ENCODE results near the gene GABRG1. TPM values are rescaled to one million over a fixed set of nuclear protein-coding genes. Genes with fewer than 3 reads are reported as not detected.

Gene GABRG1
- total RNA-seq, 1 donor from 2014 or later, result not detected

- Histone ChIP-seq H3K36me3 (ENCODE audit: insufficient read depth, low read length) (no peaks in the 10 kb centered on the region), H4K20me1 (ENCODE audit: insufficient read depth, low read length) (no peaks in the 10 kb centered on the region), H3K79me2 (ENCODE audit: insufficient read depth, low read length) (no peaks in the 10 kb centered on the region), H3K4me2 (ENCODE audit: low read length) (no peak overlapping the region), H3K4me3 (ENCODE audit: insufficient read depth, low read depth, low read length) (no peak overlapping the region), H2AFZ (ENCODE audit: low read depth, low read length) (no peak overlapping the region), H3K9ac (ENCODE audit: low read length) (no peak overlapping the region), H3K27ac (ENCODE audit: low read depth, low read length) (no peak overlapping the region), H3K27me3 (ENCODE audit: insufficient read depth, low read length) (no peaks in the 10 kb centered on the region), H3K9me3 (ENCODE audit: insufficient read depth, low read depth, low read length) (no peaks in the 10 kb centered on the region), H3K4me1 (ENCODE audit: insufficient read depth, low read length) (no peaks in the 10 kb centered on the region)
- Mint-ChIP-seq H3K4me1 (ENCODE audit: low read depth, unreplicated experiment) (no peaks in the 10 kb centered on the region), H3K9me3 (ENCODE audit: unreplicated experiment) (peaks cover 2% of the 10 kb centered on the region), H3K27ac (ENCODE audit: unreplicated experiment) (no peak overlapping the region), H3K4me3 (ENCODE audit: unreplicated experiment) (no peak overlapping the region), H3K27me3 (ENCODE audit: low read depth, unreplicated experiment) (no peaks in the 10 kb centered on the region), H3K36me3 (ENCODE audit: low read depth, unreplicated experiment) (no peaks in the 10 kb centered on the region)
- no peak for DNase-seq (ENCODE audit: low read depth)
- no peak for TF ChIP-seq EZH2 (IDR thresholded peaks at IDR 0.05; ENCODE audit: insufficient read depth, low read length)
- TF ChIP-seq, protein P1, sequence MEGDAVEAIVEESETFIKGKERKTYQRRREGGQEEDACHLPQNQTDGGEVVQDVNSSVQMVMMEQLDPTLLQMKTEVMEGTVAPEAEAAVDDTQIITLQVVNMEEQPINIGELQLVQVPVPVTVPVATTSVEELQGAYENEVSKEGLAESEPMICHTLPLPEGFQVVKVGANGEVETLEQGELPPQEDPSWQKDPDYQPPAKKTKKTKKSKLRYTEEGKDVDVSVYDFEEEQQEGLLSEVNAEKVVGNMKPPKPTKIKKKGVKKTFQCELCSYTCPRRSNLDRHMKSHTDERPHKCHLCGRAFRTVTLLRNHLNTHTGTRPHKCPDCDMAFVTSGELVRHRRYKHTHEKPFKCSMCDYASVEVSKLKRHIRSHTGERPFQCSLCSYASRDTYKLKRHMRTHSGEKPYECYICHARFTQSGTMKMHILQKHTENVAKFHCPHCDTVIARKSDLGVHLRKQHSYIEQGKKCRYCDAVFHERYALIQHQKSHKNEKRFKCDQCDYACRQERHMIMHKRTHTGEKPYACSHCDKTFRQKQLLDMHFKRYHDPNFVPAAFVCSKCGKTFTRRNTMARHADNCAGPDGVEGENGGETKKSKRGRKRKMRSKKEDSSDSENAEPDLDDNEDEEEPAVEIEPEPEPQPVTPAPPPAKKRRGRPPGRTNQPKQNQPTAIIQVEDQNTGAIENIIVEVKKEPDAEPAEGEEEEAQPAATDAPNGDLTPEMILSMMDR (IDR thresholded peaks at IDR 0.05; ENCODE audit: insufficient read depth, low read depth, low read length), result no peak
- no peak for FAIRE-seq
Measured at GRCh38 chr4:46131498-46132057, 7.7 kb upstream of the GABRG1 start.

GRCh38 chr4:46124773-46125413 lies 1.0 kb upstream of the GABRG1 start:
- Mint-ChIP-seq H3K27me3 (ENCODE audit: low read depth, unreplicated experiment) (peaks cover 4% of the 10 kb centered on the region), H3K4me1 (ENCODE audit: low read depth, unreplicated experiment) (no peaks in the 10 kb centered on the region), H3K9me3 (ENCODE audit: unreplicated experiment) (peaks cover 6% of the 10 kb centered on the region), H3K27ac (ENCODE audit: unreplicated experiment) (no peak overlapping the region), H3K36me3 (ENCODE audit: low read depth, unreplicated experiment) (no peaks in the 10 kb centered on the region), H3K4me3 (ENCODE audit: unreplicated experiment) (no peak overlapping the region)
- no peaks in the 10 kb centered on the region for H3K4me1 ChIP-seq (ENCODE audit: insufficient read depth, low read length)
- FAIRE-seq, result no peak
- no peak overlapping the region for H3K4me2 ChIP-seq (ENCODE audit: low read length)
- H3K27me3 ChIP-seq (ENCODE audit: insufficient read depth, low read length), result no peaks in the 10 kb centered on the region
- no peak overlapping the region for H3K27ac ChIP-seq (ENCODE audit: low read depth, low read length)
- no peak overlapping the region for H3K4me3 ChIP-seq (ENCODE audit: insufficient read depth, low read depth, low read length)
- H3K9ac ChIP-seq (ENCODE audit: low read length), result no peak overlapping the region
- DNase-seq (ENCODE audit: low read depth), result no peak
- no peaks in the 10 kb centered on the region for H3K36me3 ChIP-seq (ENCODE audit: insufficient read depth, low read length)
- no peak overlapping the region for H2AFZ ChIP-seq (ENCODE audit: low read depth, low read length)
- TF ChIP-seq, protein P1 (IDR thresholded peaks at IDR 0.05; ENCODE audit: insufficient read depth, low read depth, low read length), result no peak
- TF ChIP-seq EZH2 (IDR thresholded peaks at IDR 0.05; ENCODE audit: insufficient read depth, low read length), result no peak
- H4K20me1 ChIP-seq (ENCODE audit: insufficient read depth, low read length), result no peaks in the 10 kb centered on the region
- H3K79me2 ChIP-seq (ENCODE audit: insufficient read depth, low read length), result no peaks in the 10 kb centered on the region
- no peaks in the 10 kb centered on the region for H3K9me3 ChIP-seq (ENCODE audit: insufficient read depth, low read depth, low read length)

GRCh38 chr4:46081674-46082073 lies 42.2 kb downstream of the GABRG1 start:
- DNase-seq (ENCODE audit: low read depth), result no peak
- H3K9ac ChIP-seq (ENCODE audit: low read length), result no peak overlapping the region

More at GRCh38 chr4:46081674-46082073, 42.2 kb downstream of the GABRG1 start:
- Histone ChIP-seq H2AFZ (ENCODE audit: low read depth, low read length) (no peak overlapping the region), H3K27me3 (ENCODE audit: insufficient read depth, low read length) (no peaks in the 10 kb centered on the region), H3K27ac (ENCODE audit: low read depth, low read length) (no peak overlapping the region), H3K4me1 (ENCODE audit: insufficient read depth, low read length) (no peaks in the 10 kb centered on the region), H3K4me3 (ENCODE audit: insufficient read depth, low read depth, low read length) (no peak overlapping the region), H3K79me2 (ENCODE audit: insufficient read depth, low read length) (no peaks in the 10 kb centered on the region), H3K9me3 (ENCODE audit: insufficient read depth, low read depth, low read length) (no peaks in the 10 kb centered on the region), H4K20me1 (ENCODE audit: insufficient read depth, low read length) (no peaks in the 10 kb centered on the region), H3K4me2 (ENCODE audit: low read length) (no peak overlapping the region), H3K36me3 (ENCODE audit: insufficient read depth, low read length) (no peaks in the 10 kb centered on the region)
- FAIRE-seq, result no peak
- H3K4me1 Mint-ChIP-seq (ENCODE audit: low read depth, unreplicated experiment), result no peaks in the 10 kb centered on the region
- no peaks in the 10 kb centered on the region for H3K27me3 Mint-ChIP-seq (ENCODE audit: low read depth, unreplicated experiment)
- H3K27ac Mint-ChIP-seq (ENCODE audit: unreplicated experiment), result no peak overlapping the region
- no peaks in the 10 kb centered on the region for H3K9me3 Mint-ChIP-seq (ENCODE audit: unreplicated experiment)
- no peaks in the 10 kb centered on the region for H3K36me3 Mint-ChIP-seq (ENCODE audit: low read depth, unreplicated experiment)
- no peak overlapping the region for H3K4me3 Mint-ChIP-seq (ENCODE audit: unreplicated experiment)
- TF ChIP-seq EZH2 (IDR thresholded peaks at IDR 0.05; ENCODE audit: insufficient read depth, low read length), result no peak
- TF ChIP-seq, protein P1 (IDR thresholded peaks at IDR 0.05; ENCODE audit: insufficient read depth, low read depth, low read length), result no peak
